Smooth muscle cell (in vitro differentiated cells): ENCODE measurements around the gene GRIN3B. TPM values are rescaled to one million over a fixed set of nuclear protein-coding genes. Genes with fewer than 3 reads are reported as not detected.
A peak's percentile ranks its signal among the peaks of the same experiment; 100 is the strongest.

Experiments
- DNase-seq: peaks from one replicate; lab custom pipeline; 2025; ENCODE audit not compliant: unreplicated experiment; lab: John Stamatoyannopoulos, UW
- H2AFZ ChIP-seq: fragments of 200-600 bp; sonication (generic); 2 replicates; pipeline ENCODE4 v1.6.0; 2016; ENCODE audit warnings: antibody characterized with exemption, low read depth, mild to moderate bottlenecking
- H3F3A ChIP-seq: fragments of 200-600 bp; sonication (generic); 2 replicates; pipeline ENCODE4 v1.6.0; 2017; ENCODE audit warnings: antibody characterized with exemption, low read depth
- H3K27ac ChIP-seq: fragments of 200-600 bp; sonication (generic); 2 replicates; pipeline ENCODE4 v1.5.1; 2016; ENCODE audit warnings: low read depth, mild to moderate bottlenecking
- H3K27me3 ChIP-seq: fragments of 200-600 bp; sonication (generic); 2 replicates; pipeline ENCODE4 v1.6.1; 2016; ENCODE audit warnings: low read depth, mild to moderate bottlenecking
- H3K36me3 ChIP-seq: fragments of 200-600 bp; sonication (generic); 2 replicates; pipeline ENCODE4 v1.5.1; 2016; ENCODE audit warnings: low read depth
- H3K4me1 ChIP-seq: fragments of 200-600 bp; sonication (generic); 2 replicates; pipeline ENCODE4 v1.5.1; 2016; ENCODE audit warnings: low read depth
- H3K4me2 ChIP-seq: fragments of 200-600 bp; sonication (generic); 2 replicates; pipeline ENCODE4 v1.6.0; 2016; ENCODE audit warnings: mild to moderate bottlenecking
- H3K4me3 ChIP-seq: fragments of 200-600 bp; sonication (generic); 2 replicates; pipeline ENCODE4 v1.5.1; 2016; ENCODE audit warnings: mild to moderate bottlenecking
- H3K79me2 ChIP-seq: fragments of 200-600 bp; sonication (generic); 2 replicates; pipeline ENCODE4 v1.6.0; 2016; ENCODE audit warnings: low read depth, mild to moderate bottlenecking
- H3K9ac ChIP-seq: fragments of 200-600 bp; sonication (generic); 2 replicates; pipeline ENCODE4 v1.6.0; 2016; ENCODE audit warnings: low read depth
- H3K9me3 ChIP-seq: fragments of 200-600 bp; sonication (generic); replicated peaks from 2 replicates; pipeline ENCODE4 v1.5.1; 2016; ENCODE audit warnings: low read depth
- H4K20me1 ChIP-seq: fragments of 200-600 bp; sonication (generic); 2 replicates; pipeline ENCODE4 v1.6.0; 2016; ENCODE audit warnings: low read depth
- CTCF ChIP-seq: fragments of 200-600 bp; sonication (generic); IDR thresholded peaks from 2 replicates; pipeline ENCODE4 v1.5.1; 2017; ENCODE audit warnings: borderline replicate concordance, mild to moderate bottlenecking, antibody characterized with exemption; ENCODE audit not compliant: insufficient read depth, poor library complexity, severe bottlenecking
- whole genome bisulfite sequencing: methylation state at CpG from one replicate; pipeline ENCODE4 v1.1.7; 2016; ENCODE audit warnings: low lambda C conversion rate; 5-methylcytosine and 5-hydroxymethylcytosine counted together
- polyA plus RNA-seq: library from polyadenylated mRNA; unstranded; fragments of >200 nt; fragmentation: Nextera tagmentation; extraction: Ambion mirVana; gene quantifications from 2 replicates; pipeline ENCODE4 v1.2.1, GENCODE V29; 2016
- total RNA-seq: library from RNA; depleted of rRNA; stranded (reverse); fragments of >200 nt; gene quantifications from 2 replicates; pipeline ENCODE4 v1.2.3, GENCODE V29; 2014

The GRIN3B gene
- total and polyA plus RNA-seq, 2 experiments from 2014 or later: 1.2 to 12.6 TPM

- peak overlapping the region; percentile 38 for H3K27ac ChIP-seq
- H3K4me2 ChIP-seq: no peak overlapping the region
- no peak overlapping the region for H3K4me3 ChIP-seq
- peaks cover 64% of the 10 kb centered on the region for H3K79me2 ChIP-seq
- H3K36me3 ChIP-seq: peaks cover 9% of the 10 kb centered on the region
- peaks cover 35% of the 10 kb centered on the region for H4K20me1 ChIP-seq
- H3F3A ChIP-seq: peaks cover 14% of the 10 kb centered on the region
- no peak for TF ChIP-seq CTCF
- H2AFZ ChIP-seq: no peak overlapping the region
- no peaks in the 10 kb centered on the region for H3K9me3 ChIP-seq
- 97% methylated on average over 16 of the region's 16 CpGs for WGBS
- no peaks in the 10 kb centered on the region for H3K27me3 ChIP-seq
- no peak overlapping the region for H3K9ac ChIP-seq
- H3K4me1 ChIP-seq: peaks cover 3% of the 10 kb centered on the region
- DNase-seq: no peak
Observed at GRCh38 chr19:964116-964520, 36.1 kb upstream of the GRIN3B start.

DNA sequence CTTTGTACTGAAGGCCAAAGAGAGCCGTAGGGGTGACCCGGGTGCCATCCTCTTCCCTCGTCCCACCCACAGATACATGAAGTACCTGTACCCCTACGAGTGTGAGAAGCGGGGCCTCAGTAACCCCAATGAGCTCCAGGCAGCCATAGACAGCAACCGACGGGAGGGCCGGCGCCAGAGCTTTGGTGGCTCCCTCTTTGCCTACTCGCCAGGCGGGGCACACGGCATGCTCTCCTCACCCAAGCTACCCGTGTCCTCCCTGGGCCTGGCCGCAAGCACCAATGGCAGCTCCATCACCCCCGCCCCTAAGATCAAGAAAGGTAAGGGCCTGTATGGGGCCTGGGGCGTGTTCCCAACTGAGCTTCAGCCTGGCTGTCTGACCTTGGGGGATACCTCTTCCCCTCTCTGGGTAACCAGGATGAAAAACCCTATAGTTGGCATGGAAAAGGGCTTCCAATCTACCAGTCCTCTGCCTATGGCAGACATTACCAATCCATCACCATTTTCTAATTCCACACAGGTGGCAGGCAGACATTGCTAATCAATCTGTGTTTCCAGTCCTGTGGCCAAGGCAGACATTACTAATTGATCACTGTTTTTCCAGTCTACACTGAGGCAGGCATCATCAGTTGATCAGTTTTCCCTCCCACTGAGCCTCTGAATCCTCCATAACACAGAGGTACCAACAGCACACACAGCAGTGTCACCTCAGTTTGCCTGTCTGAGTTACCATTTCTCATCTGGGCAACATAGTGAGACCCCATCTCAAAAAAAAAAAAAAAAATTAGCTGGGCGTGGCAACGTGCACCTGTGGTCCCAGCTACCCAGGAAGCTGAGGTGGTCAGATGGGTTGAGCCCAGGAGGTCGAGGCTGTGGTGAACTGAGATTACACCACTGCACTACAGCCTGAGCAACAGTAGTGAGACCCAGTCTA lies 35.2 kb upstream of the GRIN3B start:
- Histone ChIP-seq H2AFZ (no peak overlapping the region), H3K79me2 (peaks cover 57% of the 10 kb centered on the region), H3K36me3 (peaks cover 9% of the 10 kb centered on the region), H3F3A (peaks cover 10% of the 10 kb centered on the region), H3K4me3 (no peak overlapping the region), H4K20me1 (peaks cover 26% of the 10 kb centered on the region), H3K4me1 (peaks cover 3% of the 10 kb centered on the region), H3K27me3 (no peaks in the 10 kb centered on the region), H3K9ac (no peak overlapping the region), H3K4me2 (no peak overlapping the region), H3K9me3 (no peaks in the 10 kb centered on the region), H3K27ac (no peak overlapping the region)
- no peak for TF ChIP-seq CTCF
- WGBS: 98% methylated on average over 19 of the region's 19 CpGs
- no peak for DNase-seq

- no peak for TF ChIP-seq CTCF
- DNase-seq: no peak
- Histone ChIP-seq H2AFZ (no peak overlapping the region), H3K4me2 (no peak overlapping the region), H3K36me3 (peaks cover 15% of the 10 kb centered on the region), H3K9me3 (no peaks in the 10 kb centered on the region), H3F3A (peaks cover 3% of the 10 kb centered on the region), H3K79me2 (peaks cover 53% of the 10 kb centered on the region), H3K9ac (no peak overlapping the region), H3K4me3 (no peak overlapping the region), H4K20me1 (peaks cover 18% of the 10 kb centered on the region), H3K27ac (no peak overlapping the region), H3K4me1 (peaks cover 3% of the 10 kb centered on the region), H3K27me3 (no peaks in the 10 kb centered on the region)
- 92% methylated on average over 17 of the region's 17 CpGs for WGBS
Observed at GRCh38 chr19:966485-967088, 33.6 kb upstream of the GRIN3B start.
